ENCODE measurements around the gene KCTD11. TPM values are rescaled to one million over a fixed set of nuclear protein-coding genes. Genes with fewer than 3 reads are reported as not detected.

KCTD11 gene
- 6.1 and 13.1 TPM in 2 replicates for total RNA-seq

GRCh38 chr17:7351665-7352502, at the start of gene KCTD11:
TSS of gene KCTD11 (plus strand) at chr17:7352162.

GRCh38 chr17:7306911-7307685, 44.9 kb upstream of the KCTD11 start, which contains the start of gene EIF5A:
TSS of gene EIF5A (plus strand) at chr17:7307628. CDS start at chr17:7309636, 2,008 bp downstream.

GRCh38 chr17:7314719-7315569, 37.0 kb upstream of the KCTD11 start, which contains the start of gene GPS2:
TSS of gene GPS2 (minus strand) at chr17:7315360. CDS start at chr17:7315052, 308 bp downstream.

GRCh38 chr17:7328840-7329373, 23.1 kb upstream of the KCTD11 start, which contains the start of gene NEURL4:
TSS of gene NEURL4 (minus strand) at chr17:7329335. CDS start at chr17:7329312, 23 bp downstream.

GRCh38 chr17:7336240-7337175, 15.5 kb upstream of the KCTD11 start, which contains the start of gene ACAP1:
TSS of gene ACAP1 (plus strand) at chr17:7336529. CDS start at chr17:7336735, 206 bp downstream.

GRCh38 chr17:7355053-7355452, 3.1 kb downstream of the KCTD11 start, which contains the start of gene TMEM95:
TSS of gene TMEM95 (plus strand) at chr17:7355156. CDS start at chr17:7355205, 49 bp downstream.

GRCh38 chr17:7380855-7381683, 29.1 kb downstream of the KCTD11 start, which contains the start of gene TNK1:
TSS of gene TNK1 (plus strand) at chr17:7381089. CDS start at chr17:7382927, 1,838 bp downstream.

GRCh38 chr17:7394452-7395191, 42.7 kb downstream of the KCTD11 start, which contains the start of gene PLSCR3:
TSS of gene PLSCR3 (minus strand) at chr17:7394525. CDS start at chr17:7394110, 415 bp downstream.

GRCh38 chr17:7403977-7404736, 52.2 kb downstream of the KCTD11 start, which contains the start of gene TMEM256:
TSS of gene TMEM256 (minus strand) at chr17:7404097. CDS start at chr17:7404084, 13 bp downstream.

Other genes with a start within 250 kb of the KCTD11 start
- not detected in 2 replicates for gene ASGR2, start 237.3 kb upstream of the KCTD11 start, total RNA-seq
- 1.2 and 1.3 TPM in 2 replicates for gene ASGR1, start 172.8 kb upstream of the KCTD11 start, total RNA-seq
- 17.6 and 27.3 TPM in 2 replicates for gene DLG4, start 132.3 kb upstream of the KCTD11 start, total RNA-seq
- gene ACADVL, start 132.2 kb upstream of the KCTD11 start, total RNA-seq: 236 and 357 TPM in 2 replicates
- gene DVL2, start 117.6 kb upstream of the KCTD11 start, total RNA-seq: 84.8 and 108 TPM in 2 replicates
- 47.3 and 68.5 TPM in 2 replicates for gene PHF23, start 112.7 kb upstream of the KCTD11 start, total RNA-seq
- gene GABARAP, start 109.7 kb upstream of the KCTD11 start, total RNA-seq: 199 and 406 TPM in 2 replicates
- 35.2 and 41.6 TPM in 2 replicates for gene CTDNEP1, start 100.4 kb upstream of the KCTD11 start, total RNA-seq
- 24.6 and 25.6 TPM in 2 replicates for gene ELP5, start 99.9 kb upstream of the KCTD11 start, total RNA-seq
- gene CLDN7, start 89.7 kb upstream of the KCTD11 start, total RNA-seq: 4.1 and 6.5 TPM in 2 replicates
- gene SLC2A4, start 70.4 kb upstream of the KCTD11 start, total RNA-seq: 0.17 and 0.44 TPM in 2 replicates
- 0.17 and 0.29 TPM in 2 replicates for gene YBX2, start 57.5 kb upstream of the KCTD11 start, total RNA-seq
- gene EIF5A, start 44.5 kb upstream of the KCTD11 start, total RNA-seq: 469 and 682 TPM in 2 replicates
- 40.1 and 47.6 TPM in 2 replicates for gene GPS2, start 36.8 kb upstream of the KCTD11 start, total RNA-seq
- gene NEURL4, start 22.8 kb upstream of the KCTD11 start, total RNA-seq: 20.2 and 23.5 TPM in 2 replicates
- gene ACAP1, start 15.6 kb upstream of the KCTD11 start, total RNA-seq: 0.58 and 0.99 TPM in 2 replicates
- gene TMEM95, start 3.0 kb downstream of the KCTD11 start, total RNA-seq: not detected in 2 replicates
- gene TNK1, start 28.9 kb downstream of the KCTD11 start, total RNA-seq: 0.66 and 0.73 TPM in 2 replicates
- gene PLSCR3, start 42.4 kb downstream of the KCTD11 start, total RNA-seq: 38.7 and 48.1 TPM in 2 replicates
- gene TMEM256, start 51.9 kb downstream of the KCTD11 start, total RNA-seq: 95.8 and 132 TPM in 2 replicates
- 16.1 and 18.2 TPM in 2 replicates for gene NLGN2, start 55.7 kb downstream of the KCTD11 start, total RNA-seq
- not detected in 2 replicates for gene SPEM1, start 68.2 kb downstream of the KCTD11 start, total RNA-seq
- gene SPEM2, start 73.5 kb downstream of the KCTD11 start, total RNA-seq: not detected in 2 replicates
- gene SPEM3, start 76.7 kb downstream of the KCTD11 start, total RNA-seq: not detected in 2 replicates
- gene TMEM102, start 83.3 kb downstream of the KCTD11 start, total RNA-seq: 1.3 and 1.9 TPM in 2 replicates
- 0.58 and 2.8 TPM in 2 replicates for gene FGF11, start 87.3 kb downstream of the KCTD11 start, total RNA-seq
- 6.8 and 10.3 TPM in 2 replicates for gene CHRNB1, start 92.9 kb downstream of the KCTD11 start, total RNA-seq
- gene ZBTB4, start 127.5 kb downstream of the KCTD11 start, total RNA-seq: 27.8 and 44.8 TPM in 2 replicates
- gene SLC35G6, start 129.3 kb downstream of the KCTD11 start, total RNA-seq: not detected in 2 replicates
- gene POLR2A, start 132.2 kb downstream of the KCTD11 start, total RNA-seq: 104 and 111 TPM in 2 replicates
- gene TNFSF12, start 196.9 kb downstream of the KCTD11 start, total RNA-seq: 17.0 and 18.4 TPM in 2 replicates
- 2.0 and 2.2 TPM in 2 replicates for gene TNFSF13, start 206.6 kb downstream of the KCTD11 start, total RNA-seq
- 59.2 and 68.1 TPM in 2 replicates for gene SENP3, start 209.8 kb downstream of the KCTD11 start, total RNA-seq
- 30.4 and 79.9 TPM in 2 replicates for gene CD68, start 227.5 kb downstream of the KCTD11 start, total RNA-seq
- gene MPDU1, start 231.7 kb downstream of the KCTD11 start, total RNA-seq: 94.1 and 137 TPM in 2 replicates
- 0.66 and 0.73 TPM in 2 replicates for gene SOX15, start 237.9 kb downstream of the KCTD11 start, total RNA-seq